ENCODE results near the gene IGFLR1. TPM values are rescaled to one million over a fixed set of nuclear protein-coding genes. Genes with fewer than 3 reads are reported as not detected.

Gene IGFLR1
- total RNA-seq, 1 experiment from 2014 or later, result 4.9 TPM

DNA sequence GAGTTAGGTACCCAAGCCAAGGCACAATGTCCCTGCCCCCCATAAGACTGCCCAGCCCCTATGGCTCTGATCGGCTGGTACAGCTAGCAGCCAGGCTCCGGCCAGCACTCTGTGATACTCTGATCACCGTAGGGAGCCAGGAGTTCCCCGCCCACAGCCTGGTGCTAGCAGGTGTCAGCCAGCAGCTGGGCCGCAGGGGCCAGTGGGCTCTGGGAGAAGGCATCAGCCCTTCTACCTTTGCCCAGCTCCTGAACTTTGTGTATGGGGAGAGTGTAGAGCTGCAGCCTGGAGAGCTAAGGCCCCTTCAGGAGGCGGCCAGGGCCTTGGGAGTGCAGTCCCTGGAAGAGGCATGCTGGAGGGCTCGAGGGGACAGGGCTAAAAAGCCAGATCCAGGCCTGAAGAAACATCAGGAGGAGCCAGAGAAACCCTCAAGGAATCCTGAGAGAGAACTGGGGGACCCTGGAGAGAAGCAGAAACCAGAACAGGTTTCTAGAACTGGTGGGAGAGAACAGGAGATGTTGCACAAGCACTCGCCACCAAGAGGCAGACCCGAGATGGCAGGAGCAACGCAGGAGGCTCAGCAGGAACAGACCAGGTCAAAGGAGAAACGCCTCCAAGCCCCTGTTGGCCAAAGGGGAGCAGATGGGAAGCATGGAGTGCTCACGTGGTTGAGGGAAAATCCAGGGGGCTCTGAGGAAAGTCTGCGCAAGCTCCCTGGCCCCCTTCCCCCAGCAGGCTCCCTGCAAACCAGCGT is 27.5 kb downstream of the IGFLR1 start:
- no peak overlapping the region for H3K4me3 ChIP-seq (ENCODE audit: low read depth, low read length, poor library complexity, severe bottlenecking)
- peaks cover 1% of the 10 kb centered on the region for H3K36me3 ChIP-seq (ENCODE audit: insufficient read depth, low read length, poor library complexity, severe bottlenecking)
- no peaks in the 10 kb centered on the region for H3K9me3 ChIP-seq (ENCODE audit: low read depth, low read length, poor library complexity, severe bottlenecking)
- H3K27ac ChIP-seq (ENCODE audit: low read depth, low read length, poor library complexity, severe bottlenecking), result no peak overlapping the region
- no TSS peak for BruUV-seq (replicated peaks)
- DNase-seq (ENCODE audit: low spot score), result no peak
- CTCF ChIA-PET, result interaction anchor here (1.0 kb wide), 1 partner anchor 13 kb away, joined by 3 read pairs; no protein-coding TSS in a partner anchor
- POLR2A ChIA-PET (ENCODE audit: low non-redundant PET), result interaction anchor here (0.6 kb wide), 1 partner anchor 447 kb away, joined by 3 read pairs; no protein-coding TSS in a partner anchor
- intact Hi-C loops (cut with micrococcal nuclease; ENCODE audit: unreplicated experiment), result no loop called here
- H3K4me1 ChIP-seq (ENCODE audit: insufficient read depth, low read length, poor library complexity, severe bottlenecking), result peaks cover 8% of the 10 kb centered on the region
- TF ChIP-seq EZH2 (IDR thresholded peaks at IDR 0.05; ENCODE audit: borderline replicate concordance, low read depth, low read length, poor library complexity, severe bottlenecking), result no peak
- TF ChIP-seq, protein P1, sequence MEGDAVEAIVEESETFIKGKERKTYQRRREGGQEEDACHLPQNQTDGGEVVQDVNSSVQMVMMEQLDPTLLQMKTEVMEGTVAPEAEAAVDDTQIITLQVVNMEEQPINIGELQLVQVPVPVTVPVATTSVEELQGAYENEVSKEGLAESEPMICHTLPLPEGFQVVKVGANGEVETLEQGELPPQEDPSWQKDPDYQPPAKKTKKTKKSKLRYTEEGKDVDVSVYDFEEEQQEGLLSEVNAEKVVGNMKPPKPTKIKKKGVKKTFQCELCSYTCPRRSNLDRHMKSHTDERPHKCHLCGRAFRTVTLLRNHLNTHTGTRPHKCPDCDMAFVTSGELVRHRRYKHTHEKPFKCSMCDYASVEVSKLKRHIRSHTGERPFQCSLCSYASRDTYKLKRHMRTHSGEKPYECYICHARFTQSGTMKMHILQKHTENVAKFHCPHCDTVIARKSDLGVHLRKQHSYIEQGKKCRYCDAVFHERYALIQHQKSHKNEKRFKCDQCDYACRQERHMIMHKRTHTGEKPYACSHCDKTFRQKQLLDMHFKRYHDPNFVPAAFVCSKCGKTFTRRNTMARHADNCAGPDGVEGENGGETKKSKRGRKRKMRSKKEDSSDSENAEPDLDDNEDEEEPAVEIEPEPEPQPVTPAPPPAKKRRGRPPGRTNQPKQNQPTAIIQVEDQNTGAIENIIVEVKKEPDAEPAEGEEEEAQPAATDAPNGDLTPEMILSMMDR (conservative IDR thresholded peaks at IDR 0.05; ENCODE audit: low read depth, low read length), result no peak
- H3K27me3 ChIP-seq (replicated peaks; ENCODE audit: insufficient read depth, low read depth, low read length, poor library complexity), result no peaks in the 10 kb centered on the region

DNA sequence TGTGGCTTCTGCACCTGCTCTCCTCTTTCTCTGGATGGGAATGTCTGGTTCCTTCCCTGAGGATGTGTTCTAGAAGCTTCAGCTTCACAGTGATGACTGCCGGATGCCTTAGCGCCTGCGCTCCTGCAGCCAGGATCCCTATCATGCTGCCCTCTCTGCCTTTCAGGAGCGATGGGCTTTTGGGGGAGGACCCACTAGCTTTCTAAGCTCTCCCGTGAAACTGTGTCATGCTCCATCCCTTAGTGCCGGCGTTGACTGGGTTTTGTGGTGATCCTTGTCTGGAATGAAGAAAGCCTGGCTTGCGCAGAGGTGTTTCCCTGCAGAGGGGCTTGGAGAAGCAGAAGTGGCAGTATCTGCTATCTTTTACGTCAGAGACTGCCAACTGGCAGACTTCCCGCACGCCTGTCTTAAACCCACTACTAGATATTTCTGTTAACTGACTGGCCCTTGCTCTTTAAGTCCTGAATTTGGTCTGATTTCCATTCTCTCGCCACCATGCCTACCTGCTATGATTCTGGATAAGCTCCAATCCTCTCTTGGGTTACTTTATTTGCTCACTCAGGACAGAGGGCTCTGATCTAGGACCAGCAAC is 28.3 kb downstream of the IGFLR1 start:
- H3K27ac ChIP-seq (ENCODE audit: low read depth, low read length, poor library complexity, severe bottlenecking), result no peak overlapping the region
- ChIA-PET POLR2A (ENCODE audit: low non-redundant PET) (interaction anchor here (0.6 kb wide), 1 partner anchor 447 kb away, joined by 3 read pairs; no protein-coding TSS in a partner anchor), CTCF (interaction anchor here (1.0 kb wide), 1 partner anchor 12 kb away, joined by 3 read pairs; no protein-coding TSS in a partner anchor)
- peaks cover 4% of the 10 kb centered on the region for H3K27me3 ChIP-seq (replicated peaks; ENCODE audit: insufficient read depth, low read depth, low read length, poor library complexity)
- BruUV-seq (replicated peaks), result no TSS peak
- TF ChIP-seq, protein P1 (conservative IDR thresholded peaks at IDR 0.05; ENCODE audit: low read depth, low read length), result no peak
- no peak for TF ChIP-seq EZH2 (IDR thresholded peaks at IDR 0.05; ENCODE audit: borderline replicate concordance, low read depth, low read length, poor library complexity, severe bottlenecking)
- no peaks in the 10 kb centered on the region for H3K9me3 ChIP-seq (ENCODE audit: low read depth, low read length, poor library complexity, severe bottlenecking)
- intact Hi-C loops (cut with micrococcal nuclease; ENCODE audit: unreplicated experiment), result no loop called here
- DNase-seq (ENCODE audit: low spot score), result no peak
- peaks cover 6% of the 10 kb centered on the region for H3K4me1 ChIP-seq (ENCODE audit: insufficient read depth, low read length, poor library complexity, severe bottlenecking)
- H3K36me3 ChIP-seq (ENCODE audit: insufficient read depth, low read length, poor library complexity, severe bottlenecking), result no peaks in the 10 kb centered on the region
- no peak overlapping the region for H3K4me3 ChIP-seq (ENCODE audit: low read depth, low read length, poor library complexity, severe bottlenecking)

DNA sequence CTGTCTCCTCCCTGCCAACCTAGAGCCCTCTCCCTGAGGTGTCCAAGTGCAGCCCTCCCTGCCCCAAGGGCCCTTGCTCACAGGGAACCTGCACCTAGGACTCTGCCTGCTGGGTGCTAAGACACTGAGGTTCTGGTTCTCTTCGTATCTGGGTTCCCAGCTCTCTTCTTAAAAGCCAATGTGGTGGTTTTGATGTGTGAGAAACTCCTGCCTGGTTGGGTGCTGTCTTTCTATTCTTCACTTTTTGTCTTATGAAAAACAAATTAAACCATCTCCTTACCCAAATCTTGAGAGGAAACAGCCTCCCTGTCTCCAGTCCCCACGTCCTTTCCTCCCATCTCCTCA is 28.8 kb downstream of the IGFLR1 start:
- CTCF ChIA-PET, result no interaction called here
- no peak overlapping the region for H3K27ac ChIP-seq (ENCODE audit: low read depth, low read length, poor library complexity, severe bottlenecking)
- no TSS peak for BruUV-seq (replicated peaks)
- no peaks in the 10 kb centered on the region for H3K36me3 ChIP-seq (ENCODE audit: insufficient read depth, low read length, poor library complexity, severe bottlenecking)
- H3K27me3 ChIP-seq (replicated peaks; ENCODE audit: insufficient read depth, low read depth, low read length, poor library complexity), result peaks cover 7% of the 10 kb centered on the region
- TF ChIP-seq, protein P1 (conservative IDR thresholded peaks at IDR 0.05; ENCODE audit: low read depth, low read length), result no peak
- TF ChIP-seq EZH2 (IDR thresholded peaks at IDR 0.05; ENCODE audit: borderline replicate concordance, low read depth, low read length, poor library complexity, severe bottlenecking), result no peak
- intact Hi-C loops (cut with micrococcal nuclease; ENCODE audit: unreplicated experiment), result no loop called here
- H3K4me3 ChIP-seq (ENCODE audit: low read depth, low read length, poor library complexity, severe bottlenecking), result no peak overlapping the region
- POLR2A ChIA-PET (ENCODE audit: low non-redundant PET), result no interaction called here
- H3K9me3 ChIP-seq (ENCODE audit: low read depth, low read length, poor library complexity, severe bottlenecking), result no peaks in the 10 kb centered on the region
- no peak for DNase-seq (ENCODE audit: low spot score)
- peaks cover 5% of the 10 kb centered on the region for H3K4me1 ChIP-seq (ENCODE audit: insufficient read depth, low read length, poor library complexity, severe bottlenecking)
